Occipital lobe (tissue), 2 donors: ENCODE results near the gene GMDS. TPM values are rescaled to one million over a fixed set of nuclear protein-coding genes. Genes with fewer than 3 reads are reported as not detected.

ENCODE experiments used
- DNase-seq: peaks from one replicate; lab custom pipeline; 2025; lab: John Stamatoyannopoulos, UW
- total RNA-seq: library from RNA; depleted of rRNA; stranded (reverse); fragments of >200 nt; gene quantifications from one replicate; pipeline ENCODE4 v1.2.3, GENCODE V29; 2014

The GMDS gene
- total RNA-seq, 1 donor from 2014 or later: 6.1 TPM

DNA sequence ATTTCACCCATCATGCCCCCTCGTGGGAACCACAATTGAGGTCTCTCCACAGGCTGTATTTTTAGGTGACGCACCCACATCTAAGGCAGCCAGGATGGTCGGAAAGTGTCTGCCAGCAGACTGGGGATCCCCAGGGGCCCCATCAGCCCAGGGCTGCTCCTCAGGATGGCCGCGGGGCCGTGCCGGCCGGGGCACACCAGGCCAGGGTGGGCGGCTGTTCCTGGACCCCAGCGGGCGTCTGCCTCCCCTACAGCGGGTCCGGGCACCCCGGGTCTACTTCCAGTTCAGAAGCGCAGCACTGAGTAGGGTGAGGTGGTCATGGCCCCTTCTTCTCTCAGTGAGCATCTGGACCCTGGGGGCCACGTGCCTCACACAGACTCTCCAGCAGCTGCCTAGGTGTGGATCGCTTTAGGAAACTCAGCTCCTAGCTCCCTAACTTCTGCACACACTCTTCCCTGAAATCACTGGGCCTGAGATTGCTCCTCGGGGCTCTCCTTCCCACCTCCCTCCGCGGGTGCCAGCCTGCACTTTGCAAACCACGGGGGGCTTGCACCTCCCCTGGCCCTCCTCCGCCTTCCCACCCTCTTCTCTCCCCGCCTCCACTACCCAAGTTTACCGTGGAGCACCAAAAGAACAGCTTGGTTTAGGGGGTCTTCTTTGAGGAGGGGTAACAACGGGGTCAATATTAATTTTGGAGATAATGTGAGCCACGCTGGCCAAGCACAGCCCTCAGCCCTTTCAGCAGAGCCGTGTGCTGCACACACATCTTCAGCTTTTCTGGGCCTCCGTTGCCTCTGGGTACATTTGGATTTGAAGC, 649.9 kb downstream of the GMDS start:
- DNase-seq: no peak

DNA sequence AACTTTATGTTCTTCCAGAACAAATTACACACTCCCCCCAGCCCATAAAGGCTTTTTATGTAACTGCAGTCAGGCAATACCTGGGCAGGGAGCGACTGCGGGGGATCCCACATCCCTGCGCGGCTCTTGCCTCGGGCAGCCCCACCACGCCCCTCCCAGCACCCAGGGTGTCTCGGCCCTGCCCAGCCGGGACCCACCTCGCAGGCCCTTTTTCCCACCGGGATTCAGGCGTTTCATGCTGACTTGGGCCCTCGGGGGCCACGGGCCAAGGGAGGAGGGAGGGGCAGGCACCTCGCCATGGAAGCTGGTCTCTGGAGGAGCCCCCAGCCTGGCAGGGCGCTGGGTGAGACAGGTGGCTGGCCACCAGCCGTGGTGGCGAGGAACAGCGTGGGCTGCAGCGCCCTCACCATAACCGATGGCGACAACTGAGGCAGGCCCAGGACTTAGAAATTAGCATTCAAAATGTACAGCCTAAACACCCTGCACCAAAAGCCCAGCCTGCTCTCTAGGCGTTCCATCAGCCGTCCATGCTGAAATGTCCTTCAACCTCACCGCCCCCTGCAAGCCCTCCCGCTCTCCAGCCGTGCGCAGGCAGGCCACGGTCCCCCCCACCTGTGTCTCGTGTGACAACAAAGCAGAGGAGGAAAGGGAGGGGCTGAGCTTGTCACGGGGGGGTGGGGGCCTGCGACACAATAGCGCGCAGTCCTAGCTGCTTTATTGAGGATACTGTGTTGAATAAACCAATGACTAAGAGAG, 650.8 kb downstream of the GMDS start:
- DNase-seq: no peak

DNA sequence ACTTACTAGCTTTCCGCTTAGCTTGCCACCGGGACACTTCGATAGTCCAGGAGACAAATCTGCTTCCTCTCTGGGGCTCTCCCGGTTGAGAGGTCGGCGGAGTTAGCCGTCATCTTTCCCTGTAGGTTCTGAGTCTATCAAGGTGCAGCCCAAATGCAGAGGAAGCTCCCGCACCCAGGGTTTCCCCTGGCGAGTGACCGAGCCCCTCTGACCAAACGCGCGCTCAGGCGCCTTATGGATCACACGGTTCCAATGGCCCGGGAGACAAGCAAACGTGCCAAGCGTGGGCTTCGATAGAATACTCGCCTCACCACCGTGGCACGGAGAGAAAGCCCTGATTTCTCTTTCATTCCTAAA, 651.5 kb downstream of the GMDS start:
- DNase-seq: no peak

DNA sequence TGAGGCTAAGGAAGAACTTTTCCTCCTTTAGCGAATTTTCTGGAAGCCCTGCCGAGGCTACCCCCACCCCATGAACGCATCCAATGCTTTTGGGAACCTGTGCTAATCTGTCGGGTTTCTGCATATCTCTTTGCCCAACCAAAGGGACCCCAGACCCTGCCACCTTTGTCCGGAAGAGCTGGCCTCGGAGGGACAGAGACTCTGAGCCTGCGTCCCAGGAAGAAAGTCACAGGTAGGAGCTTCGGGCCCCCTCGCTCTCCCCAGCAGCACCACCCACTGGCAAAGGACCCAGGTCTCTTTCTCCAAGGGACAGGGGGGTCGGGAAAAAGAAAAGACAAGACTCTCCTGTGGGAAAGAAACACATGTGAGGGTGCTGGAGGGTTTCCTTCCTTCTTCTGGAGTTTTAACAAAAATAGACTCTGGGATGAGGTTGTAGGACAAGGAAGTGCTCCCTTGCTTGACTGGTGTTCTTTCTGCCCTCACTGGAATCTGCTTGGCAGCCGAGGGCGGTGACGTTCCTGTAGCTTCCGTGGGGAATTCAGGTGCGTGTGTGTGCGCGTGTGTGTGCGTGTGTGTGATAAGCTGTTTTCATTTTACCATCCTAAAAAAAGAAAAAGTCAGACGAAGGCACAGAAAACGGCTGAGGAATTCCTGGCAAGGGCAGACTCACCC, 652.0 kb downstream of the GMDS start:
- no peak for DNase-seq

DNA sequence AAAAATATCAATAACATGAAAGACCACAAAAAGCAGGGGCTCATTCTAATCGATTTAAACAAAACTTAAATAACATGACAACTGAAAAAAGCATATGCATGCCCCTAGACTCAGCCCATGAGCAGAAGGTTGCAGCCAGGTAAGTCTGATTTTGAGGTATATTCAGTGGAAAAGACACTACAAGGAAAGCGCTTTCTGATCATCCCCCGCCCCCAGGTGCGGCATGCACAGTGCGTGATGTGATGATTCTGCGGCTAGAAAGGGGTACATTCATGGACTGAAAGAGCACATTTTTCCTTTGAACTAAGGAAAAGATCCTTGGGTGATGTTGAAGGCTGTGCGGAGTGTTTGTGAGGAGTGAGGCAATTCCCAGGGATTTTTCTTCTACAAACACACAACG, 652.6 kb downstream of the GMDS start:
- no peak for DNase-seq

DNA sequence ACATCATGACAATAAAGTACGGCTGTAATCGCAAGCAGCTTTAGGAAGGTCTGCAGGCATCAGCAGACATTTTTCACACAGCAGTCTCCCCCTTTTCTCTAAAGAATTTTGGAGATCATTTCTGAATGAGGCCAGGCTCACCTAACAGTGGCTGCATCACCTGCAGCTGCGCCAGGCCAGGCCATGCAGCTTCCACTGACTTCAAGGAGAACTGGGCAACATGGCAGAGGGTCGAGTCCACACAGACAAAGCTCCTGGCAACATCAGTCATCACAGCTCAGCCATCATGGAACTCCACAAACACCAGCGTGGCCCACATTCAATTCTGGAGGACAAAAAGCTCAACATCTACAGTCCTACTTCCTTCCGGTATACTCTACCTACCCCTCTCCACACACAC, 653.5 kb downstream of the GMDS start:
- DNase-seq: no peak

DNA sequence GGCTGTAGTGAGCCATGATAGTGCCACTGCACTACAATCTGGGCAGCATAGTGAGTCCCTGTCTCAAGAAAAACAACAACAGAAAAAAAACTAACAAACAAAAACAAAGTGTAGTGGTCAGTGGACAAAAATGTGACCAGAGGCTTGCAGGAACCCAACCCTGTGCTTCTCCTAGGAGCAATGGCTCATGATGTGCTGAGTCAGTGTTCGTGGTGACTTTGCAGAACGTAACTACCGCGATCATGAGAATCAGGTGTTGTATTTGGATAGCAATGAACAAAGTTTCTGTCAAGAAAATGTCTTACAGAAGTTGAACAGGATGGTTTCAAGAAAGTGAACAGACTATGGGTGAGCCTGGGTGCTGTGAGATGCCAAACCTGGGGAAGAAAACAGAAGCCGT, 654.2 kb downstream of the GMDS start:
- no peak for DNase-seq

DNA sequence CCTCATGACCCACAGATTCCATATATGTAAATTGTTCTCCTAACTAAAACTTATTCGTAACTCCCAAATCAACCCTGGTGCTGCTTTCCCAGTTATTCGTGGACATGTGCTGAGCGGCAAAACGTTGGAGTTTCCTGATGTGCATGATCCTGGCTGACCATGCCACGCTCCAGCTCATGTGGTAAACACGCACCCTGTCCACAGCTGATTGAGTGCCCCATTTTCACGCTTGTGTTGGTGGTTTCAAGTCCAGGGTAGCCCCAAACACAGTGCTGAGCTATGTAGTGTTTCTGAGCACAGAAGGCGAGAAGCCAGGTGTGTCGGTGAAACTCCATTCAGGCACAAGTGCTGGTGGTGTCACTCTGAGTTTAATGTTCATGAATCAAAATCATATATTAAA, 654.8 kb downstream of the GMDS start:
- no peak for DNase-seq

DNA sequence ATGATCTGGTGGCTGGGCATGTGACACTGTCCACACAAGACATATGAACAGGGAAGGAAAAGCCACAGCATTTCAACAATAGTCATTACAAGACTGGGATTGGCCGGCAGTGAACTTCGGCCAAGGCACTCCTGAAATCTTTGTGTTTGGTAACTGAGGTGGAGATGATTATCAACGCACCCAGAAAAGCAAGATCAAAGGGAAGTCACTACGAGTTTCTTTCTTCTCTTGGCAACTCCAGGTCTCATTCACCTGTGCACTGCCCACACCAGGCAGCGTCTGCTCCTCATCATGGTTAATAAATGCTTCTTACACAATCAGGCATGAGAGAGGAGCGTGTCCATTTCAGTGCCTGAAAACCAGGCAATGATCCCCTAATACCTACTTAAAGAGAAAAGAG, 656.2 kb downstream of the GMDS start:
- no peak for DNase-seq

DNA sequence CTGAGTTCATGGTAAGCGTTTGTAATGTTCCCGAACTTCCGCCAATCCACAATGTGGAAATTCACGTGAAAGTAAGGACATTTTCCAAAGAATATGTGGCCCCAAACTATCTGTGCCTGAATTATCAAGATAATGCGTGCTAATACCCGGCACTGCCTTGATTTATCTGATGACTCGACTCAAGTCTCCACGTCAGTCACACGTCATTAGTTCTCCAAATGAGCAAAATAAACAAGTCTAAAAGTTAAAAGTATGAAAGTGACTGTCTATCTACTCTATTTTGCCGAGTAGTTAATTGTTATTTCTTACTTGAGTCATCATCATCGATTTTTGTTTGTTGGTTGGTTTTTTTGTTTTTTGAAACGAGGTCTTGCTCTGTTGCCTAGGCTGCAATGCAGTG, 657.4 kb downstream of the GMDS start:
- DNase-seq: no peak

DNA sequence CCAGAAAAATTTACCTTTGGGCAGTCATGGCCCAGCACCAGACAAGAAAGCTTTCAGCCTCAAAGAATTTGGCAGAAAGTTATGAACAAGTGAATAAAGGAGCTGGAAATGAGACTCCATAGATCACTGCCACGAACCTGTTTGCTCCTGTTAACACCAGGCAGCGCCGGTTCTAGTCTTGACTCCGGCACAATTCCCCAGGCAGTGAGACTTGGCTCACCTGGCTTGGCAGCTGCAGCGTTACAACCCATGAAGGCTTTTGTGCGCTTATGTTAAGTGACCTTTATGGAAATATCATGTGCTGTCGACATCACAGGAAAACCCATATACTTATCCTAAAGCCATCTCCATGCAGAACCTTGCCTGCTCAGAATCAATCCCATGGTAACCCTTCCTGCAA, 657.9 kb downstream of the GMDS start:
- DNase-seq: no peak

DNA sequence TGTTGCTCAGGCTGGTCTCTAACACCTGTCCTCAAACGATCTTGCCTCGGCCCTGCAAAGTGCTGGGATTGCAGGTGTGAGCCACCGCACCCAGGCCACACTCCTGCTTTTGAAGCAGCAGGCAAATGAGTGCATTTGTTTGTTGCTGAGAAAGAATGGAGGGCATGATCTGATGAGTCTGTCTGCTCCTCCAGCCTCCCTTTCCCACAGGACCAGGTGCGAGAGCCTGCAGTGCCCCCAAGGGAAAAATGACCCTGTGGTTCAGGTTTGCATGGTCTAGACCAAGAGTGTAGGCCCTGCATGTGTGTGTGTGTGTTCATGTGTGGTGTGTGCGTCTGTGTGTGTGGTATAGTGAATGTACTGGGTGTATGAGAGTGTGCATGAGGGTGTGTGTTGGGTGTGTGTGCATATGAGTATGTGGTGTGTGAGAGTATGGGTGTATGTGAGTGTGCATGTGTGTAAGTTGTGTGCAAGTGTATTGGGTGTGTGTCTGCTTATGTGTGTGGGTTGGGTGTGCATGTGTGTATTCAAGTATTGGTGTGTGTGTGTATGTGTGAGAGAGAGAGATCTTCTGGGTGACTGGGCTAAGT, 658.4 kb downstream of the GMDS start:
- no peak for DNase-seq

DNA sequence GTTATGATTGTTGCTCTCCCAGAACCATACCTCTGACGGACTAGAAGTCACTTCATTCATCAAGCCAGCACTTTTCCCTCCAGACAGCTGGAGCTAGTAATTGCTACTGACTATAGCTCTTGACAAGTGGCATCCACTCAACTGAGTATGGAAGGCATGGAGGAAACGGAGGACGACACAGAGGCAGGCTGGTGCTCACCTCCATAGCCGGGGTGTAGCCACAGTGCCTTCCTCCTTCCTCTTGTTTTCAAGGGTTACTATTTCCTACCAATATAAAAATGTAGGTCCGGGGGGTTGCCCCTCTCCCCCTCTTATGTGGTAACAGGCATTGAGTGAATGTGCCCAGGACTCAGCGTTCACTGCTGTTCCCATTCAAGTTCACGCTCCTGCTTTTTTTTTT, 659.1 kb downstream of the GMDS start:
- no peak for DNase-seq

DNA sequence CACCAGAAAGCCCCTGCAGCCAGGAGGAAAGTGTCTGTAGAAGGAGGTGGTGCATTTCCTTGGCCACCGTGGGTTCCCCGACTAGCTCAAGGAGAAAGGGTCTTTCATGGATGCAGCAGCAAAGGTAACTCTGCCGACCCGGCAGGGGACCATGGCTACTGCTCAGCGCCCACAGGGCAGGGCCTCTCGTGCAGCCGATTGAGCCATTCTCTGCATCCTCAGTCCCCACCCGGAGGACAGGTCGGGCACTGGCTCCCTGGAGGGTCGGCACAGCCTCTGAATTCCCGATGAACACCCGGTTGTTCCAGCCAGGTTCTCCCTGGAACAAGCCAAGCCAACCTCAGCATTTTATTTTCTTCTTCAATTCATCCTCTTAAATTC, 659.7 kb downstream of the GMDS start:
- no peak for DNase-seq

DNA sequence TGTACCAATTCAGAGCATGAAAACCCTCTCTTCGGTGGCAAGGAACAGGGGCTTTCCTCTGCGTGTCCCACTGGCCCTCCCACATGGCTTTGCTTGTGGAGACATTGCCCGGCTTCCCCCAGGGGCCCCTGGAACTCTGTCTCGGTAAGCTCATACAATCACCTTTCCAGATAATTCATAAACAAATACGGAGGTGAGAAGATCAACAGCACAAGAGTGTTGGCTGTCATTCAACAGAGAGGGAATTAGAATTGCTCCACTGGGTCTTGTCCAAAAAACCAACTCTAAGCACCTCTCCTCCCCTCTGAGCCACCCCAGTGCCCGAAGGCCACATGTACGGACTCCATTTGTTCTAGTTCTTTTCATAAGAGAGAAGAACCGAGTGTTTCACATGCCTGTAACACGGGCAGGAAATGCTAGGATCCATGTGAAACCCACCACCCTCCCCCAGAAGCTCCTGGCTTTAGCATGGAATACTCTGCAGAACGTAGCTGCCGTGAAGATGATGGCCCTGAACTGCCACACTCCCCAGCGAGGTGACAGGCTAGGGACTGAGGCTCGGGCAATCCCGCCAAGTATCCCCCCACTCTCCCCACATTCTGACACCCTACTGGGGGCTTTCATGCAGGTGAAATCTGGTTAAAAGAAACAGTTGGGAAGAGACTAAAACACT, 660.3 kb downstream of the GMDS start:
- no peak for DNase-seq

DNA sequence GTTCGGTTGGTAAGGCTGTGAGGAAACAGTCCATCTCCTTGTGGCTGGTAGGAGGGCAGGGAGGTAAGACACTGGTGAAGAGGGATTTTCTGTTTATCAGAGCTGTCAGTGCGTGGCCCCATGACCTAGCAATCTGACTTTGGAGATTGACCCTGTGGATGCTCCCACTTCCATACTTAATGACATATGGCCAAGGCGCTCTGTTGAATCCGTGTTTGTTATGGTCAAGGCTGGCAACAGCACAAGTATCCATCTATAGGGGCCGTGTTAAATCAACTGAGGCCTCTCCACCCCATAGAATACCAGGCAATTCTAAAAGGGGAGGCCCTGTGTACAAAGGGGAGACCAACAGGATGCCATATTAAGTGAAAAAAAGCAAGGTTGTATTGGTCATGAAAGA, 661.3 kb downstream of the GMDS start:
- DNase-seq: no peak

DNA sequence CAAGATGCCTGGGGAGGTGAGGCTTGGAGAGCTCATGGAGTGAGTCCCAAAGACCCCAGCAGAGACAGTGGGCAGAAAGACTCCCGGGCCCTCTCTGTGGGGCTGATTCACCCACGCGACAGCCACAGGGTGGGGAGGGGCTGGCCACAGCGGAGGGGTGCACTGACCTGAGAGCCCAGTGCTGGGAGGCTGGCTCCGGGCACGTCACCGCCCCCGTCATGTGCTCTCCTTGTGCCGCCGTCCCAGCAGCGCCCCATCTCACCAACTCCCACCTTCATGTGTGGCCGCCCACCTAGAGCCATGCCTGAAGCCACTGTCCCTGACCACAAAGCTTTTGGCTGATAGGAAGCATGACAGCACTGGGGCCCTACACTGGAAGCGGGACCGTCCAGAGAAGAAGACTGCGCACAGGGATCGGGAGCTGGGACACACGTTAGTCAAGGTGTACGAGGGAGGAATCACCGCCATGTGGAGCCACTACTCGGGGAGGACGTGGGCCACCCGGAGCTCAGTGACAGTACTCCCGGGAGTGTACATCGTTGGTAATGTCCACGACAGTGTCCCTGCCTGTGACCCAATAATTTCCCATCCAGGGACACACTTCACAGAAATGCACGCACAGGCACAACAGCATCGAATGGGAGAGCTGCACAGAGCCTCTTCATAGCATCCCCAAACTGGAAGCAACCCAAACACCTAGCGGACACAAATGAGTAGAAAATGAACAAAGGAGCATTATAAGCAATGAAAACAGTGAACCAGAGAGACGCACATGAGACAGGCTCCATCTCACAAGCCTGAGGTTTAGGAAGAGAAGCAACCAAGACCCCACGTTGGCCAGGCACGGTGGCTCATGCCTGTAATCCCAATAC, 664.0 kb downstream of the GMDS start:
- no peak for DNase-seq

DNA sequence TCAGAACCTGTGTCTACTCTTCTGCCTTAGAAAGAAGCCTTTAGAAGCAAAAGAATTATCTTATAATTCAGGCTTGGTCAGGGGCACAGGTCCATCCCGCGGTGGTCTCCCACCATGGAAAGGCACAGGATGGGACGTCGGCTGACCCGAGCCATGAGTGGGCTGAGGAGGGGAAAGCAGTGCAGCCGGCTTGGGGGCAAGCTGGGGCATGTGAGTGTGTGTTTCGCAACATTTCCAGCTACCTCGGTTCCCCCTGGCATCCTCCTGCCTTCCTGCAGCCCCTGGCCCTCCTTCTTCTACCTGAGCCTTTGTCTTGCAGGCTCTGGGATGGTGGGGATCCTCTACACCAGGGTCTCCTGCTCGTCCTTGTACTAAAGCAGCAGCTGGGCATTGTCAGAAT, 664.8 kb downstream of the GMDS start:
- no peak for DNase-seq

DNA sequence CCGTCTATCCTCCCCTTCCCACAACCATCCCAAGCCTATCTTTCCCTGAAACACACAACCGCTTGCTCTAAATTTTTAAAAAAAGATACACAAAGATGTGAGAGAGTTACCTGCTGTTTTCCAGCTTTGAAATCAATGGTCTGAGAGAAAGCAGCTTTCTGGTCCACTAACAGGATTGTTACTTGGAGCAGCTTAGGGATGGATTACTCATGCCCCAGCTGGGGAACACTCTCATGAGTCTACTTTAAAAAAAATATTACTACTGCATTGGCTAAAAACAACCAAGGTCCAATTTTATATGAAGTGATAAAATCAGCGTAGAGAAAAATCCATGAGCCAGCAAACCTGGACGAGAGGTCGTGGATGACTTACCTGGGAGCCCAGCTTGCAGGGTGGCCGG, 665.3 kb downstream of the GMDS start:
- DNase-seq: no peak

DNA sequence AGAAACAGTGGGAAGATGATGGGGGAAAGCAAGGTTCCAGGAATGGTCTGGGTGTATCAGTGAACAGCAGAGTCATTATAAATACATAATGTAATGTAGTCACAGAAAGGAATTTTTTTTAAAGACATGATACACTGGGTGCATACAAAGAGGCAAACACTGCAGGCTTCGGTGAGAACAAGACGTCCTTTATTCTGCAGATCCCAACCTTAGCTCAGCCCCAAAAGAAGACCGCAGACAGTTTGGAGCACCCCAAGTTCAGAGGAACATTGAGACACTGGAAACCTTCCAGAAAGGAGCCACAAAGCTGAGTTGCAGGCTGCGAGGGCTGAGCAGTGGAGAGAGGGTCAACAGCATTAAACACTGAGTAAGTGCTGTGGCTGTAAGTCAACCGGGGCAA, 666.3 kb downstream of the GMDS start:
- no peak for DNase-seq
